ENCODE results near the gene TMOD1.

TMOD1 gene

DNA sequence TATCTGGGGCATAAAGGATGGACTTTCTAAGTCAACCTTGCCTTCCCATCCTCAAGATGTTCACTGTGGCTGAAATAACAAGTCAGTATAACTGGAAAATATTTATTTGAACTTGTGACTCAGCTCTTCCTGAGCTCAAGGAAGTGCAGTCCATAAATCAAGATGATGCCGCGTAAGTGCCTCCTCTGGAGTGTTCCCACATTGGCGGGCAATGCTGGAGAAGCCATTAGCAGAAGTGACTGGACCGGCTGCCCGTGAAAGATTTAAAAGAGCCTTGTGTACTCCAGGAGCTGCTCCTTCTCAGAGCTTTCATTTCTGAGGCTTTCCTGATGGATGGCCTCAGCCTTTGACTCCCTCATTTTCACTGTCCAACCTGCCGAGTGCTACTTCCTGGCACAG, 17.4 kb downstream of the TMOD1 start:
- no peak for DNase-seq

GRCh38 chr9:97519441-97519970, 18.0 kb downstream of the TMOD1 start:
- no peak for DNase-seq

GRCh38 chr9:97521576-97522333, 20.3 kb downstream of the TMOD1 start:
- DNase-seq, result no peak

- DNase-seq, result no peak
Measured at GRCh38 chr9:97524424-97524823, 23.0 kb downstream of the TMOD1 start.

GRCh38 chr9:97525451-97525850, 24.0 kb downstream of the TMOD1 start:
- DNase-seq, result no peak

DNA sequence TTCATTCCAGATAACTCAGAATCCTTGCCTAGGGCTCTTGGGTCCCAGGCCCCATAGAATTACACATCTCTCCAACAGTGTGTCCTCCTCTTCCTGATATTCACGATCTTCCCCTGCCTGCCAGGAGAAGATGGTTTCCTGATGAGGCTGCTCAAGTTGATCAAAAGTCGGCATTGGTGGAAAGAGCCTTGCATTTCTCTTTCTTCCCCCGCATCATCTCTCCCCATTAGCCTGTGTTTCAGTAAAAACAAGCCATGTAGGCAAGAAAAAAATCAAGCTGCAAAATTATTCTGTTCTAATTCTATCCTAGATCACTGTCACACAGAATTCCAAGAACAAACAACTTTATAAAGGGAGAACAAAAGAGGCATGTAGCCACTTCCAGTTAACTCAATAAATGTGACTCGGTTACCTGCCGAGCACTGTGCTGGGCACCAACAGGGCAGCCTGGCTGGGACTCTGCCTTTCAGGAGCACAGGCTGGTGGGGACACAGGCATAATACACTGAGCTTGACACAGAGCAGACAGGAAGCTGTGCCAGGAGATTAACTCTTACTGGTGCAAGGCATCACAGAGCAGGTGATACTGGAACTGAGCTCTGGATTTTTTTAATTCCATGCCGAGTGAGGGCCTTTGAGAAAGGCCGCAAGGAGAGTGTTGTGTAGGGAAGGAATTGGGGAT, 25.6 kb downstream of the TMOD1 start:
- DNase-seq, result no peak

DNA sequence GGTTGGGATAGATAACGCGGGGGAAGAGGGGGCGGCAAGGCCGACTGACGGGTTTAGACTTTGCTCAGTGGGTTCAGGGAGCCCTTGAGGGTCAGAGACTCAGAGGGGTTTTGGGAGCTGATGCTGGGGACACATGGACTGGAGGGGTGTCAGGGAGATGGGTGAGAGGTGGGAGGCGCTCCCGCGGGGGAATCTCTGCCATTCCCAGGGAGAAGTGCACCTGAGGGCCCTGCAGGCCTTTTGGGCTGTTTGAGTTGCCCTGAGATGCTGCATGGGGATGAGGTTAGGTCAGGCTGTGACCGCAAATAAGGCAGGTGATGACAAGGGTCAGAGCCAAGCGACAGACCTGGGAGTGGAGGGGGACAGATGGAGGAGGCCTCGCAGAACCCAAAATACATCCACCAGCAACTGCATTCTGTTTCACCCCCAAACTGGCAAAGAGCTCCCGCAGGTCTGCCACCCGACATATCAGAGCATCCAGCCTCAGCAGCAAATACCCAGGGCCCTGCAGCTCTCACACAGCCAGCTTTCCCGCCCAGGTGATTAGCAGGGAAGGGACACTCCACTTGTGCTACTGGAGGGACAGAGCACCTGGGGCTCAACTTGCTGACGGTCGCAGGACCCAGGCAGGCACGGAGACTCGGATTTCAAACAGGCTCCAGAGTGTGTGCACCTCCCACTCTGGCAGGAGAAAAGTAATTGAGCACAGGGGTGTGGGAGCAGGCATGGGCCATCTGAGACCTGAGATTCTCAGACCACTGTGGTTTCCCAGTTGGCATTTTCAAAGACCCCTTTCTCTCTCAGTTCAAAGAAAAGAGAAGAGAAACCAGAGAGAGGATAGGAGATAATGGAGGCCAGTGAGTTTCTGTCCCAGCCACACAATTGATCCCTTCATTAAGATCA, 26.4 kb downstream of the TMOD1 start:
- no peak for DNase-seq

DNA sequence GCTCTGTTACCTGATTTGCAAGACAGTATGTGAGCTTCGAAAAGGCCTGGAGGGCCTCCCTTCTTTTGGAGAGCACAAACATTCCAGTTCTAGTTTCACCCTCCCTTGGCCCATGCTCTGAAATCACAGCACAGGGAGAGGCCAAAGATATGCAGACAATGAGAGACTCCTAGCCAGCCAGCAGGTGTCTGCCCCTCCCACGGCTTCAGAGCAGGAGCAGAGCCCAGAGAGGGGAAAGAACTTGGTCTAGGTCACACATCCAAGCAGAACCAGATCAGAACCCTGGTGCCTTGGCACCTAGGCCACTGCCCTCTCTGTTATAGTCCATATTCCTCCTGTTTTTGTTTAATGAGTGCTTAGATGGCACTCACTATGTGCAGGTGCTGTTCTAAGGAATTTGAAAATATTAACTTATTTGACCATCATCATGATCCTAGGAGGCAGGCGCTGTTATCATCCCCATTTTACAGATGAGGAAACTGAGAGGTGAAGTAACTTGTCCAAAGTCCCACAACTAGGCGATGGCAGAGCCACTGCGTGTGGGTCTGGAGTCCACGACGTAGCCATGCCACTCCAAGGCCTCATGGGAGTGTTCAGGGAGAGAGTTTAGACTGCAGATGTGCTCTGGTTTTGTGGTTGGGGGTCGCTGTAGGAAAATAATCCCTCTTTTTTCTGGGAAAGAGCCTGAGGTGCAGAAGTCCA, 27.2 kb downstream of the TMOD1 start:
- DNase-seq, result no peak

DNA sequence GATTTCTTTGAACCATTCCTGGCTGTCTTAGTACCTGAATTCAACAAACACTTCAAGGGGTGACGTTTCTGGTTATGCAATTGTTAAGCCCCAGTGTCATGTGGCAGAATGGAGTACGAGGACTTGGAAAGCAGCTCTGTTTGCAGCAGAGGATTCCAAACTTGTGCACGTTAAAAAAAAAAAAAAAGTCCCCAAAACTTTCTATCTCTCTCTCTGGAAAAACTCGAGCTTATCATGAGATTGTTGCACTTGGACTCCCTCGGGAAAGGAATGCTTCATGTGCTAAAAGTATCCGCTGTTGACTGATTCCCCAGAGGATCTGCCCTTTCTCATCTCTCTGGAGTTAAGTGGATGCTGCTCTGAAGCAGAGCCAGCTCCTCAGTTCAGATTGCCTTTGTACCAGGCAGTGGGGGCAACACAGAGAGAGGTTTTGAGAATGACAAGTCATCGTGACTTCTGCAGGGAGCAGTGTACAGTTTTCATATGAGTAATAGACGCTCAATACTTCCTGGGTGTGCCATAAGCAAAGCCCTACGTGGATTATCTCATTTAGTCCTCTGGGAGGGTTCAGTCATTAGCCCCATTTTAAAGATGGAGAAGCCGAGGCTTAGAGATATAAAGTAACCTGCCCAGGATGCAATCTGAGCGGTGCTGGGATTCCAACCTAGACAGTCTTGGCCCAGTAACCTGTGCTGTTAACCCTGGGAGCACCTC, 28.1 kb downstream of the TMOD1 start:
- DNase-seq, result no peak

DNA sequence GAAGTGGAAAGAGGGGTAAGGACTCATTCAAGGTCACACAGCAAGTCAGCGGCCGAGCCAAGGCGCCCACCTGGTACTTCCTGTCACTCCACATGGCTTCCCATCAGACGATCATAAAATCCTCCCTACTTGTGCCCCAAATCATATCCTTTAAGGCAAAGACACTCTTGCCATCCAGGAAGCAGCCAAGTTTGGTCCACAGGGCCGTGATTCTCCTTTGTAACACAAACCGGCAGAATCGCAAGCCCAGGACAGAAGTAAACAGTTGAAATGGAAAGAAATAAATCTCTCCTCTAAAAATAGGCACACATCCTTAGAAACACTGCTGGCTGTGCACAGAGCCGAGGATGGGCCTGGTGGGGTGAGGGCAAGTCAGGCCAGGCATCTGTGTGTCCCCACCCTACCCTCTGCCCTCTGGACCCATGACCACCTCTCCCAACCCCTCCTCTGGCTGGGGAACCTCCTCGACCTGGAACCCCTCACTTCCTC, 30.5 kb downstream of the TMOD1 start:
- DNase-seq, result no peak

DNA sequence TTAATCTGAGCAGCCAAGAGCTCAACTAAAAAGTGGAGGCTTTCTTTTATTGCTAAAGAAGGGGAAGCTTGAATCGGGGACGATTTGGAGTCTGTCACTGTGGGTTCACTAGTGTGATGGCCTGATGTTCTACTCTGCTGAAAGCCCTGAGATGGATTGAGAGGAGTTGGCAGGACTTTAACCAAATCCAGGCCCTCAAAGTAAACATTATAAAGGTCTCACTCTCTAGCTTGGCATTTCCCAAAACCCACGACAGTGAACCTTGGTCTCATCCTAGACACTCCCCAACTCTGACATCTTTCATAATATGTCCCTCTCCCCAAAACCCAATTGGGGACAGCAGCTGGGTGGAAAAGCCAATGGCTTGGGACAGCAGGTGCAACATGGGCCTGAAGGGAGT, 32.7 kb downstream of the TMOD1 start:
- no peak for DNase-seq

DNA sequence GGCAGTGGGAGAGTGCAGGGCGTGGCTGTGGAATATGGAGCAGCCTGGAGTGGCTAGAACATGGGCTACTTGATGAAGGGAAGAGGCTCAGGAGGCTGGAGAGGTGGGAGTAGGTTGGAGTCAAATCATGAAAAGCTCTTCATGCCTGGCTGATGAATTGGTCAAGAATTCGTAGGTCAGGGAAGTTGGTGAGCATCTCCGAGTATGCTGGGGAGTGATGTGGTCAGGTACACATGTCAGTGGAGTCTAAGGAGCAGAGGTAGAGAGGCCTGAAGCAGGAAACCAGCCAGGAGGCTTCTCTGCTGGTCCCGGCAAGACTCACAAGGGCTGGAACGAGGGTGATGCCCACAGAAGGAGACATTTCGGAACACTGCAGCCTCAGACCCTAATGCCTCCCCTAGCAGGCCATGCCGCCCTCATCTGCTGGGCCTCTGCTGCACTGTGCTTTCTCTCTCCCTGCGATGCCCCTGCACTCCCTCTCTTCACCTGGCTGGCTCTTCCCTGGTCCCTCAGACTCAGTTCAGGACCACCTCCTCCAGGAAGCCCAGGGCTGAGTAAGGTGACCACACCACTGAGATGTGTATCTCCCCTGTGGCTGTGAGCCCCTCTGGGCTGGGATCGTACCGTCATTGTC, 33.6 kb downstream of the TMOD1 start:
- no peak for DNase-seq

DNA sequence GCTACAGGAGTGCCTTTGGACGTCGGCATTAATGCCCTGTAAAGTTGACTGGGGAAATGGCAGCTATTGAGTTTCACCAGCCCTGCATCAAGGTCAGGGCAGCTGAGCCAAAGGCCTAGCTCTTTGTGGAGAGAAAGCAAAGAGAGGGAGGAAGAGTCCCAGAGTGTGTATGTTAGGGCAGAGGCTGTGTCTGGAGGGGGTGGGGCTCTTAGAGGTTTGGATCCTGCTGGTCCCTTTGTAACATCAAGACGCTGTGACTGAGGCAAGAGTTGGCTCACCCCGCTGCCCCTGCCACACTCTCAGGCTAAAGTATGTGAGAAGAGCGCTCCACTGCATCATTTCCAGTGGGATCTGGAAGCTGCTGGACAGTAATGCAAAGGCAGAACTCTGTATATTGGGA, 34.3 kb downstream of the TMOD1 start:
- no peak for DNase-seq

DNA sequence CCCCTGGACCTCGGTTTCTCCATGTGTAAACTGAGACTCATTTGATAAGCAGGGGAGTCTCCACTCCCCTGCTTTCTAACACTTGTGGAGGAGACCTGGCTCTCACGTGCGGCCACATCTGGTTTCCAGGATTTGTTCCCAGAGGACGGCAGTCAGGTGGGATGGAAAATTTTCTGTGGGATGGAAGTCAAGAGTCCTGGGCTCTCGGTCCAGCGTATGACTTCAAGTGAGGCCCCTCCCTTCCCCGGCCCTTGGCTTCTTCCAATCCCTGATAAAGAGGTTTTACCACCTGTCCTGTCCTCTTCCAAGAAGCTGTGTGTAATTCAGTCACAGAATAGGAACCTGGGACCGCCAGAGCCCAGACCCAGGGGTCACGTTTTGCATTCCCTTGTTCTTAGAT, 35.0 kb downstream of the TMOD1 start:
- DNase-seq, result no peak

- DNase-seq, result no peak
Measured at GRCh38 chr9:97543561-97543960, 42.1 kb downstream of the TMOD1 start.

DNA sequence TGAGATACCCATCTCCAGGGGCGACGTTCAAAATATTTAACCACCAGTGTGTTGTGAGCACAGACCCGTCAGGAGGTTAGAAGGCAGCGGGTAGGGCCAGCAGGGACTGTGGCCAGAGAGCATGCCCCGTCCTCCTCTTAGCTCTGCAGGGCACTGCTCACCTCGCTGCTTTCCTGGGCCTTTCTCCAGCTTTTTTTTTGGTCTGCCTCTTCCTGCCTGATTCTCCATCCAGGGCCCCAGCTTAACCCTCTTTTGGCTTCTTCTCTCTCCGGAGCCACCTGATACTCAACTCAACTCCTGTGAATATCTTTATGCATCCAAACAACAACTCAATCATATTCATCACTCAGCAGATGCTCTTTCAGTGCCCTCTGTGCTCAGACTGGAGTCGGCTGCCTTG, 44.0 kb downstream of the TMOD1 start:
- no peak for DNase-seq

DNA sequence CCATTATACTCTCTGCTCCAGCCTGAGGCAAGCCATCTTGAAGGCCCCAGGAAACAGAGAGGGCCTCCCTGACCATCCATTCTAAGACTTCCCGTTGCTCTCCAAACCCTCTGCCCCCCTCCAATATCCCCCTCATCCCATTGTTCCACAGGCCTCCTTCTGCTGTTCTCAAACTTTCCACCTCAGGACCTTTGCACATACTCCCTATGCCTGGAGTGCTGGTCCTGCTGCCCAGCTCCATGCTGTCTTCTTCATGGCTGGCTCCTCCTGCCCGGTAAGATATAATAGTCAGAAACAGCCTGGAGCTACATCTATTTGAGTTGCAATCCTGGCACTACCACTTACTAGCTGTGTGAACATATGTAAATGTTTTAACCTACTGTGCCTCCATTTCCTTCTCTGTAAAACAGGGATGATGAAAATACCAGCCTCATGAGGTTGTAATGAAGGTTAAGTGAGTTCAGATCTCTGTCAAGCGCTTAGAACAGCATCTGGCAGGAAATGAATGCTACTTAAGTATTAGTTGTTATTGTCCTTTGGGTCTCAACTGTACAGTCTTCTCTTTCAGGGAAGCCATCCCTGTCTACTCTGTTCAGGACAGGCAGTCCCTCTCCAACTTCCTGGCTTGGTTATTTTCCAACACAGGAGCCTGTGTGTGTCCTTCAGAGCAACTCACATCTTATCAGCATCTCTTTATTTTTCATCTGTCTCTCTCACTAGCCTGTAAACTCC, 45.8 kb downstream of the TMOD1 start:
- no peak for DNase-seq

GRCh38 chr9:97548379-97548778, 46.9 kb downstream of the TMOD1 start:
- no peak for DNase-seq

- no peak for DNase-seq
Measured at GRCh38 chr9:97548819-97549540, 47.5 kb downstream of the TMOD1 start.

GRCh38 chr9:97550386-97550785, 48.9 kb downstream of the TMOD1 start:
- no peak for DNase-seq

Data from activated naive CD4-positive, alpha-beta T cell treated with anti-CD3 and anti-CD28 coated beads, Interleukin-2, amount 50 U/mL, for 16 hours (primary cell).